OCI-LY7 (cell line): ENCODE data around the gene SLC18A3. TPM values are rescaled to one million over a fixed set of nuclear protein-coding genes. Genes with fewer than 3 reads are reported as not detected.

ENCODE experiments used
- total RNA-seq, 2 experiments: library from RNA; depleted of rRNA in 1 of 2; stranded (reverse); fragments of >200 nt in 1 of 2; shearing (Covaris generic) in 1 of 2; gene quantifications; 2 replicates each; pipeline ENCODE4 v1.2.3, GENCODE V29; 2014 to 2022

Gene SLC18A3
- total RNA-seq, 2 experiments from 2014 or later, result not detected

Other genes starting within 250 kb of the SLC18A3 start
- gene DRGX, start 214.2 kb upstream of the SLC18A3 start, total RNA-seq (2014; rRNA removed; shearing (Covaris generic)), result not detected in 2 replicates
- gene DRGX, start 214.2 kb upstream of the SLC18A3 start, total RNA-seq (2022), result not detected in 2 replicates
- gene ERCC6, start 71.2 kb upstream of the SLC18A3 start, total RNA-seq (2014; rRNA removed; shearing (Covaris generic)), result 7.8 and 8.8 TPM in 2 replicates
- gene ERCC6, start 71.2 kb upstream of the SLC18A3 start, total RNA-seq (2022), result 21.9 and 25.7 TPM in 2 replicates
- gene CHAT, start 3.7 kb downstream of the SLC18A3 start, total RNA-seq (2014; rRNA removed; shearing (Covaris generic)), result not detected in 2 replicates
- not detected in 2 replicates for gene CHAT, start 3.7 kb downstream of the SLC18A3 start, total RNA-seq (2022)
- not detected in 2 replicates for gene C10orf53, start 69.3 kb downstream of the SLC18A3 start, total RNA-seq (2014; rRNA removed; shearing (Covaris generic))
- not detected in 2 replicates for gene C10orf53, start 69.3 kb downstream of the SLC18A3 start, total RNA-seq (2022)
- not detected in 2 replicates for gene OGDHL, start 152.0 kb downstream of the SLC18A3 start, total RNA-seq (2014; rRNA removed; shearing (Covaris generic))
- gene OGDHL, start 152.0 kb downstream of the SLC18A3 start, total RNA-seq (2022), result 0.23 and 0.24 TPM in 2 replicates